ENCODE data around the gene ABHD10. TPM values are rescaled to one million over a fixed set of nuclear protein-coding genes. Genes with fewer than 3 reads are reported as not detected.
A peak's percentile ranks its signal among the peaks of the same experiment; 100 is the strongest.

ABHD10 gene
- total RNA-seq, 1 donor = 29.6 TPM

GRCh38 chr3:111999484-112000324 is 20.9 kb downstream of the ABHD10 start:
- no peak for DNase-seq (ENCODE audit: low read depth in 2 of 3, low spot score in 2 of 3)

DNA sequence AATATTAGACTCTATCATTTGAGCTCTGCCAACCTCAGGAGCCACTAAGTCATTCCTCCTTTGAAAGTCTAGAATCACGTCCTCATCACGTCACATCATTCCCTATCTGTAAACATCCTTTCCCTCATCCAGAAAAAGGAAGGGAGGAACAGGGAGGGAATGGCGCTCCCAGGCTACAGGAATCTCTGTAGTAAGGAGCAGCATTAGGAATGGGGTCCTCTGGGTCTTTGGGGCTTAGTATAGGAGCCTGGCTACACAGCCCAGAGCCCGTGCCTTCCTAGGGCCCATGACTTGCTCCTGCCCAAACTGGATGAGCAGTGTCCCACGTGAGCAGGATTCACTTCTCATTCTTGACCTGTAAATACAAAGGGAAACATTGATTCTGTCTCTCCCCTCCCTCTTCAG is 21.5 kb downstream of the ABHD10 start:
- no peak for DNase-seq (ENCODE audit: low read depth in 2 of 3, low spot score in 2 of 3)

DNA sequence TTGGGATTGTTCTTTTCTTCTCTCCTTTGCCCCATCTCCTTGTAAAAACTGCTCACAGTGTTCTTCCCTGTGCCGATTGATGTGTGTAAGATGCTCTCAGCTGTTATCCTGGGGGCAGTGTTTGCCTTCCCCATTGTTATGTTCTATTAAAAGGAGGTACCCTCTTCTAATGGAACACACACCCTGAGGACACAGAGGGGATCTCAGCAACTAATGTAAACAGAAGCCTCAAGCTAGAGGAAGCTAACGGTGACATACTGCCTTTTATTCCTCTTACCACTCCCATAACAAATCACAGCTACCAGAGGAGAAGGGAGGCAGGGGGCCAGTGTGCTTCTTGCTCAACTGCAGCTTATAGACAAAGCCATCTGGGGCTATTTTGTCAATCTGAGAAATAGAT is 22.1 kb downstream of the ABHD10 start:
- no peak for DNase-seq (ENCODE audit: low read depth in 2 of 3, low spot score in 2 of 3)

- DNase-seq (ENCODE audit: low read depth in 2 of 3, low spot score in 2 of 3) = no peak
Observed at GRCh38 chr3:112001526-112001925, 22.7 kb downstream of the ABHD10 start.

DNA sequence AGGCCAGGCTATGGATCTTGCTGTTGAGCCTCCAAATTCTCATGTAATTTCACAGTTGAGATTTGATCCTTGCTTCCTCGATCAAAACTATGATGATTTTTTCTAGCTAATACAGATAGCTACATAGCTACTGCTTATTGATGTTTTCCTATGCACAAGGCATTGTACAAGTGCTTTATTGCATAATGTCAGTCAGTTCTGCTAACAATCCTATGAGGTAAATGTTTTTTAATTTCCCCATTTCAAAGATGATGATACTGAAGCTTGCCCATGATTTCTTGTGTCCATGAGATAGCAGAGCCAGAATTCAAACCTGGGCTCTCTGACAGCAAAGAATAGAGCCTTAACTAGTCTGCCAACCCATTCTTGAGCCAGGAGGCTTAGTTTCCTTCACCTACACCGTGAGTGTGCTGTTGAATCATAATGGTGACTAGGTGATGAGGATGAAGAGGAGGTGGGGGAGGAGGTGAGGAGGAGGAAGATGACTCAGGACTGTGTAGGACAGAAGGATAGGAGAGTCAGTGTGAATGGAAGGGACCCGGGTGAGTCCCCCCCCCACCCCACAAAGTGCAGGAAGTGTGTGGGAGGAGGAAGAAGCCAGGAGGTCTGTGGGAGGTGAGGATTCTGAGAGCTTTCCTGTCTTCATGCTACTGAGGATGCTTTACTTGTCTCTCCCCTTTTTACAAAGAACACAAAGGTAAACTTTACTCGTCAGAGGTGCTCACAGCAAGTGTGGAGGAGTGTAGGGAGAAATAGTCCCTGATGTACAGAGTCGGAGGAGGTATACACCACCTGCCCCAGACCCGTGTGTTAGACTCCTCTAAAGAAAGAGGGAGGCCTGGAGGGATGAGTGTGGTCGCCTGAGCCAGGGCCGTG is 23.5 kb downstream of the ABHD10 start:
- DNase-seq (ENCODE audit: low read depth in 2 of 3, low spot score in 2 of 3) = no peak

DNA sequence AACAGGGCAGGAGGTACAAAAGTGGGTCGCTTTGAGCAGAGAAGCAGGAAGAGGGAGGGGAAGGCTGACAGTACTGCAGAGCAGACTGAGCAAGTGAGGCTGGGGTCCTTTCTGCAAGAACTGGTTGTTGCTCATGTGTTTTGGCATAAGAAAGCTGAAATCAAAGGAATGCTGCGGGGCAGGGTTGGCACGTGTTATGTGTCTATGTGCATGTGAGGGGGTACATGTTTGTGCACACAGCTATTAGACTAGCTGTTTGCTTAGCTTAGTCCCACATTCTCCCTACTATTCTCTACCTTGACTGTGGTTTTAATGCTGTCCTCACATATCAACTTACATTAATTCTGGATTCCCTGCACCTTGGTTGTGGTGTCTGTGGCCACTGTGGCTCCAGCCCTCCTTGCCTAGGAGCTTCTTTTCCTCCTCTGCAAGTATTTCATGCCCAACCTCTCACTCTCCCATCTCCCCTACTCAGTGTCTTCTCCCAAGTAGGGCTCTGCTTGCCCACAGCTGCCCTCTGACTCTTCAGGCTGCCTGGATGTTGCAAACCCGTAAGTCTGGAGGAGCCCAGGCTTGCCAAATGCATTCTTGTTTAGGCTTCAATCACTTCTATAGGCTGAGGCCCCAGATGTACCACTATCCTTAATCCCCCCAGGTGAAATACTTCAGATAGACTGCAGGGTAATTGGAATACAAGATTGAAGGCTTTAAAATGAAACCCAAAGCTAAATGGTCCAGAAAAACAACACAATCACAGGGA is 24.7 kb downstream of the ABHD10 start:
- no peak for DNase-seq (ENCODE audit: low read depth in 2 of 3, low spot score in 2 of 3)

DNA sequence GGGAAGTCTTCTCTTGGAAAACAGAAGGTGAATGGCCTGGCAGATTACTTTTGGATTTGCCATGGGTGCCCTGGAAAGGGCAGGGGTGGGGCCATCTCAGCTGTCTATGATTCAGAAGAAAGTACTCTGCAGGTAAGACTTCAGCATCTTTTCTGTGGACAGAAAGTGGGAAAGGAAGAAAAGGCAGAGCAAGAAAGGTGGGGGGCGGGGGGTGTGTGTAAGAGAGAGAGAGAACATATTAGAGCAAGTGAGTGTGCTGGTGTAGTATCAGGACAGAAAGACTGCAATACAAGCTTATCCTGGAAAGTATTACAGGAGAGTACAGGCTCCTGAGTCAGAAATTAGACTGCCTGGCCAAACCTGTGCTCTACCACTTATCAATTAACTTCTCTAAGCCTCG is 25.4 kb downstream of the ABHD10 start:
- DNase-seq (ENCODE audit: low read depth in 2 of 3, low spot score in 2 of 3) = no peak

DNA sequence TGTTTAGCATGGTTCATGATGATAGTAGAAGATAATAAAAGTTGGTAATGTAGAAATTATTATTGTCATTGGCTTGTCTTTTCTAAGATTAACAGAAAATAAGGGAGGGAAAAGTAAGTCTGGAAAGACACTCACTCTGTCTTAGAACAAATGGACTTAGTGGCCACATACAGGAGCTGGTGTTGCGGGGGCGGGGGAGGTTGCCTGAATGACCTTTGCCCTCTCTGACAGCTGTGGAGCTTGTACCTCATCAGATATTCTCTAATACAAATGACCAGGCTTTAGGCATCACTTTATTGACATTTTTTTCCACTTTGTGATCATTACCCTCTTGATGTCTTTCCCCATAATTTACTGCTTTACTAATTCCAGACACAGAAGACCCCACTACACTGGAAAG is 25.8 kb downstream of the ABHD10 start:
- DNase-seq (ENCODE audit: low read depth in 2 of 3, low spot score in 2 of 3) = no peak

DNA sequence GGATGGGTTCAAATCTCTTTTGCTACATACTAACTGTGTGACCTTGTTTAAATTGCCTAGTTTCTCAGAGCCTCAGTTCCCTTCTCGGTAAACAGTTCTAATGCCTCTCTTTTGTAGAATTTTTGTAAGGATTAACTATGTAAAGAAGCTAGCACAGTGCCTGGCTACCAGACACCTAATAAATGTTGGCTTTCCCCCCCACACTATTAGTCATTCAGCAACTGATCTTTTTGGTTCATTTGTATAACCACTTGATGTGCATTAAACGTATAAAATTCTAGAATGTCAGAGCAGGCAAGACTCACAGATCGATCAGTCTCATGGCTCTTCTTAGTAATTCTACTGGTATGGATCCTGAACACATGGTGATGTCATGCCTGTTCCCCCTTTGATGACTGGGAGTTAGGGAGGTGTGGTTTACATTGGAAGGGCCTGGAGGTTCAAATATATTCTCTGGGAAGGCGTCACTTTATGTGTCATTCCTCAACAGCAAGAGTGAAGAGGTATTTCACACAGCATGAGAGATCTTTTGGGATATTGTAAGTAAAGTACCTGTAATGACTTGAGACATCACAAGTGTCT is 26.4 kb downstream of the ABHD10 start:
- DNase-seq (ENCODE audit: low read depth in 2 of 3, low spot score in 2 of 3) = no peak

DNA sequence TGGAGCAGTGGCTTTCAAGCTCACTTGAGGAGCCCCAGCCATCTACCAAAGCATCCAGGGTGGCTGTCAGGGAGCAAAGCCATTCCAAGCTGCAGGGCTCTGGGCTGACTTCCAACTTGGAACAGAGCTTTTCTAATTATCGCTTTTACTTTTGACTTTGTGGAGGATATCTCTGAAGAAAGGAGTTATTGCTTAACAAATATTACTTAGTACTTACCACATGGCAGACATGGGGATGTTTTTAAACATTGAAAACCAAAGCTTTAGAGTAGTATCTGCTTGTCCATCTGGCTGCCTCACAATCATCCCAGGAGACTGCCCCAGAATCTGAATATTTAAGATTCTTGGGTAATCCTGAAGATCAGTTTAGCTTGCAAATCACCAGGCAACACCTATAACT is 28.8 kb downstream of the ABHD10 start:
- no peak for DNase-seq (ENCODE audit: low read depth in 2 of 3, low spot score in 2 of 3)

DNA sequence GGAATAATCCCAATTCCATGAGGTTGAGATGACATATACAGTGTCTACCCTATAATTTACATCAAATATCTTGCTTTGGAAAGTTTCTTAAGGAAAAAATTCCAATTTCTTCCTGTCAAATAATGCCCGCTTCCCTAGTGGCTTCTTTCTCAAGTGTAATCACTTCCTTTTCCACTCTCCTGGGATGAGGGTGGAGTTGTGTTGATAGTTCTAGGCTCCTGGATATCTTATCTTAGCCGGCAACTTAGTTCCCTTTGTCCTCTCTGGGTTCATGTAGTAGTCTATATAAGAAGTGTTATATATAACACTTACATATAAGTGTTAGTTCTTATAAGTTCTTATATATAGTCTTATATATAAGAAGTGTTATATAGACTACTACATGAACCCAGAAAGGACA is 30.8 kb downstream of the ABHD10 start:
- DNase-seq (ENCODE audit: low read depth in 2 of 3, low spot score in 2 of 3) = no peak

DNA sequence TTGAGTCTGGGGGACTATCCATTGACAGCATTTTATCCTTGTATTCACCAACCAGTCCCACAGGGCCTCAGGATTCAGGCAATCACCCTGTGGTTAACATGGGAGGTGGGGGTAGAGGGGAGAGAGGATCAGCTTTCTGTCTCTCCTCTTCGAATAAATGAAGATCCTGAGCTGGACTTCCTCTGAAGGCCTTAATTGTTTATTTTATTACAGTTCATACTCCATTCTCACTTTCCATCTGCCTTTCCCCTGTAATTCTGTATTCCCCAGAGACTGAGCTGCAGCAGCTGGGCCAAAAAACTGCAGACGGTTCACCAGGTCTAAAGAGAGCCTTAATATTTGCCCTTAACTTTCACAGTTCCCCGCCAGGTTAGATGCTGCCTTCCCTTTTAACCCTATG is 31.8 kb downstream of the ABHD10 start:
- no peak for DNase-seq (ENCODE audit: low read depth in 2 of 3, low spot score in 2 of 3)

DNA sequence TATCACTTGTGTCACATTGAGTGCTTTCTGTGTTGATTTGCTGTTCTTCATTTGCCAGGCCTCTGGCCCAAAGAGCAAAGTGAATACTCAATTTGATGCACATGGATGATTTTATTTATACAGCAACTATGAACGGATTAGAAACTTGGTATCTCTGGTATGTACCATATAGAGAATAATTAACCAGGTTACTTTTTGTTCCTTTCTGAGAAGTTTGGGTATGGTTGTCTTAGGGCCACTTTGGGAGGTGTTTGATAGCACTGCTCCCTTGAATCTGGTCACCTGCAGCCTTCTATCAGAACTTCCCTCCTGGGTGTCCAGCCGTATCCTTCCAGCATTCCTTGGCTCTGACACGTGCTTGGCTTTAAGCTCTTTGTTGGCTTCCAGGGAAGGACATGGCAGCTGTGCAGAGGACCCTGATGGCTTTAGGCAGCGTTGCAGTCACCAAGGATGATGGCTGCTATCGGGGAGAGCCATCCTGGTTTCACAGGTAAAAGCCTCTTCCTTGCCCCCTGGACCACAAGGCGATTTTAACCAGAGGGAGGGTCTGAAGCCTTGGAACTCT is 32.6 kb downstream of the ABHD10 start:
- no peak for DNase-seq (ENCODE audit: low read depth in 2 of 3, low spot score in 2 of 3)

DNA sequence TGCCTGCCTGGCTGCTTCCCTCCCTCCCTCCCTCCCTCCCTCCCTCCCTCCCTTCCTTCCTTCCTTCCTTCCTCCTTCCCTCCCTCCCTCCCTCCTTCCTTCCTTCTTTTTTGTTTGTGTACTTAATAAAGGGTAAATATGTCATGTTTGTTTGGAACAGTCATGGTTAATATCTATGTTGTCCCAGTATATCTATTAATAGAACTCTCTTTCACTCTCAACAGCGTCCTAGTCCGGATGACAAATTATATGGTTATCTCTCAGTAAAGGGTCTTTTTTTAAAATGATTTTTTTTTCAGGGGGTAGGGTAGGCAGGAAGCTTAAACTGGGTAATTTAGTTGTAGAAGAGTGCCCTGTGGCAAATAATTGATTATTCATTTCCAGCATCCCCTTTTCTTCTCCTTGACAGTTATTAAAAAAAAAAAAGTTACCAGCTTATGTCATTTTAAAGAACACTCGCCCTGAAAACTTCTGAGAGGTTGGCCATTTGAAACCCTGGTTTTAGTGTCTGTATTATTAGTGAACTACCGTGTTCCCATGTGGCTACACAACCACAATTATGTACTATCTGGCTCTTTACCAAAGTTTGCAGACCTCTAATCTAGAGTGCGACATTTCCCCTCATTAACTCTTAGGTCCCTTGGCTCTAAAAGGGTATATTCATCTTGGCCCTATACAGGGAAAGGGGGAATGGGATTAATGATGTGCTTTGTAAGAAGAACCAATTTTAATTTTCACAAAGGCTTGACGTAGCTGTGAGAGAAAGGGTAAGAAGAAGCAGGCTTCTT is 33.6 kb downstream of the ABHD10 start:
- DNase-seq (ENCODE audit: low read depth in 2 of 3, low spot score in 2 of 3) = no peak

DNA sequence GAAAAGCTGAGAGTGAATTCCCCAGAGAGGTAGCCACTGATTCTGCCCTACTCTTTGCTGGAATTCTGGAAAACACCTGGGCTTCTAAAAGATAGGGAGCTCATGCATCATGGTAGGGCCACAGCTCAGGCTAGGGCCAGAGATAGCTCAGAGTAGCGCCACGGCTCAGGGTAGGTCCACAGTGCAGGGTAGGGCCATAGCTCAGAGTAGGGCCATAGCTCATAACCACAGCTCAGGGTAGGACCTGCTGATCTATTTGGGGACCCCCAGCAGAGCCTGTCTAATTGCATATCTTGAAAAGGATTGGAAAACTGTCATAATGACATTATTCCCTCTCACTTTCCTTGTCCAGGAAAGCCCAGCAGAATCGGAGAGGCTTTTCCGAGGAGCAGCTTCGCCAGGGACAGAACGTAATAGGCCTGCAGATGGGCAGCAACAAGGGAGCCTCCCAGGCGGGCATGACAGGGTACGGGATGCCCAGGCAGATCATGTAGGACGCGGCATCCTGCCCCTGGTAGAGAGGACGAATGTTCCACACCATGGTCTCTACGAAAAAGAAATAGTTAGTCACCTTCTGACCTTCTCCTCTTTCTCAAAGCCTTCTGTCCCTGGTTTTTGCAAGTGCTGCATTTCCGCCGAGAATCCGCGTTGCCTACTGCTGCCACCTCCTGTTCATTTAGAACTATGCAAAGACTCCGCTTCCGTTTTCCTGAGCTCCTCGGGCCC is 34.4 kb downstream of the ABHD10 start:
- peak; percentile 25 to 77 (median 54) for DNase-seq (ENCODE audit: low read depth in 2 of 3, low spot score in 2 of 3)

DNA sequence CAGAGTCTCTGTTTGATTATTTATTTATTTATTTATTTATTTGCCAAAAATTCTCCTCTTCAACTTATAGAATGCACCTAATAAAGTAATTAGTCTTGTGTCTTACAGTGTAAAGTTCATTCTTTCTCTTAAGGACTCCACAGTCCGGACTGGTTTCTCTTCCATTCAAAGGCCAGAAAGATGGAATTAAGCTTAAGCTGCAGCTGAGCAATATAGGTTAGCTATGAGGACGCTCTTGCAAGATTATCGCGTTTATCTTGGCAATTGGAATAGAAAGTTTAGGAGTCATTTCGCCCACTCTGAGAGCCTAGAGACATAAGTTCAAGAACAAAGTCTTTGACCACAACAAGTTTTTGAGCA is 34.9 kb downstream of the ABHD10 start:
- no peak for DNase-seq (ENCODE audit: low read depth in 2 of 3, low spot score in 2 of 3)

DNA sequence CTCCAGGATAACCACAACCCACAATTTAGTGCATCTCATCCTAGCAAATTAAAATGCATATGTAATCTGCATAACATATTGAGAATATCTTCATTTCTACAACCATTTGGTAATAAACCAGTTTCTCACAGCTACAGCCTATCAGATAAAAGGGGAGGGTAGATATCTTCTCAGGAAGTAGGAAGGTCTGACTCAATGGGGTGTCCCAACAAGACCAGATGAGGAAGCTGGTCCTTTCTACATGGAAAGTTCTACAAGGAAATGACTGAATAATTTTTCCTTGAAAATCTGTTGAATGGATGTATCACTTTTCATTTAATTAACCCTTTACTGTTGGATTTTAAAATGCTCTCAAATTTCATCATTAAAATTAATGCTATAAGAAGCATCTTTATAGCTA is 38.3 kb downstream of the ABHD10 start:
- no peak for DNase-seq (ENCODE audit: low read depth in 2 of 3, low spot score in 2 of 3)

GRCh38 chr3:112018712-112019111 is 39.9 kb downstream of the ABHD10 start:
- no peak for DNase-seq (ENCODE audit: low read depth in 2 of 3, low spot score in 2 of 3)

GRCh38 chr3:112019716-112020115 is 40.9 kb downstream of the ABHD10 start:
- DNase-seq (ENCODE audit: low read depth in 2 of 3, low spot score in 2 of 3) = no peak

All from hematopoietic multipotent progenitor cell (in vitro differentiated cells).